B cell (primary cell): ENCODE data around the gene DIS3. TPM values are rescaled to one million over a fixed set of nuclear protein-coding genes. Genes with fewer than 3 reads are reported as not detected.

ENCODE experiments used
- ATAC-seq: fragments of 200-7000 bp; cut with Tn5 transposase; one replicate; pipeline ENCODE4 v1.10.0; 2021; ENCODE audit warnings: low read depth, mild to moderate bottlenecking, moderate number of reproducible peaks, moderate library complexity
- CTCF ChIA-PET: fragments of 350-600 bp; sonication (Branson Sonifier 250); formaldehyde crosslinking; loops from one replicate; lab custom pipeline; 2021; ENCODE audit warnings: antibody characterized with exemption, inconsistent platforms; lab: Charles Lee
- POLR2A ChIA-PET: fragments of 350-600 bp; sonication (Branson Sonifier 250); formaldehyde crosslinking; loops from one replicate; lab custom pipeline; 2021; ENCODE audit warnings: antibody characterized with exemption; lab: Charles Lee
- DNase-seq: peaks from one replicate; pipeline ENCODE4 v3.0.0; 2013
- H2AFZ ChIP-seq: 2 replicates; pipeline ENCODE4 v1.6.1; 2012; ENCODE audit warnings: mild to moderate bottlenecking, low read depth, low read length; ENCODE audit not compliant: insufficient read depth, poor library complexity, severe bottlenecking
- H3K27ac ChIP-seq, 2 donors: 1 replicate in 1 of 2; 2 replicates in 1 of 2; pipeline ENCODE4 v1.5.1; 2012 to 2013; ENCODE audit warnings: low read length in 2 of 2, mild to moderate bottlenecking in 2 of 2, moderate library complexity in 1 of 2
- H3K27me3 ChIP-seq, 4 experiments: fragments of 200-600 bp in 1 of 4; sonication (generic) in 1 of 4; replicated peaks in 1 of 4; 1 replicate in 2 of 4; 2 replicates in 2 of 4; pipeline versions ENCODE4 v1.6.1 to v1.7.0; 2013 to 2016; ENCODE audit warnings: low read length in 3 of 4, mild to moderate bottlenecking in 2 of 4, mixed read lengths in 1 of 4, moderate library complexity in 1 of 4; ENCODE audit not compliant: insufficient read depth in 4 of 4, control insufficient read depth in 3 of 4; ENCODE audit errors: control extremely low read depth in 1 of 4
- H3K36me3 ChIP-seq, 2 experiments: replicated peaks in 1 of 2; 1 replicate in 1 of 2; 2 replicates in 1 of 2; pipeline versions ENCODE4 v1.6.1 to v1.7.1; 2013; ENCODE audit warnings: low read length in 1 of 2; ENCODE audit not compliant: insufficient read depth in 2 of 2, control insufficient read depth in 1 of 2; ENCODE audit errors: control extremely low read depth in 1 of 2, extremely low read depth in 1 of 2
- H3K4me1 ChIP-seq, 2 donors: fragments of 200-600 bp in 1 of 2; sonication (generic) in 1 of 2; 1 replicate in 1 of 2; 2 replicates in 1 of 2; pipeline versions ENCODE4 v1.5.1 to v1.6.1; 2013 to 2017; ENCODE audit warnings: low read length in 2 of 2; ENCODE audit not compliant: control insufficient read depth in 2 of 2, insufficient read depth in 2 of 2
- H3K4me2 ChIP-seq: replicated peaks from 2 replicates; pipeline ENCODE3; 2012; ENCODE audit warnings: mild to moderate bottlenecking, low read depth, low read length; ENCODE audit not compliant: poor library complexity, severe bottlenecking
- H3K4me3 ChIP-seq, 5 experiments: fragments of 200-600 bp in 1 of 5; sonication (generic) in 1 of 5; 1 replicate in 3 of 5; 2 replicates in 2 of 5; pipeline versions ENCODE4 v1.5.1 to v1.7.0; 2011 to 2016; ENCODE audit warnings: low read length in 4 of 5, mild to moderate bottlenecking in 4 of 5, low read depth in 2 of 5, control low read depth in 1 of 5, moderate library complexity in 1 of 5; ENCODE audit not compliant: insufficient read depth in 1 of 5; ENCODE audit errors: control extremely low read depth in 1 of 5, extremely low read depth in 1 of 5
- H3K79me2 ChIP-seq: fragments of 200-600 bp; sonication (generic); one replicate; pipeline ENCODE4 v1.6.0; 2016; ENCODE audit warnings: low read length; ENCODE audit not compliant: control insufficient read depth, insufficient read depth
- H3K9ac ChIP-seq: fragments of 200-600 bp; sonication (generic); 2 replicates; pipeline ENCODE4 v1.6.1; 2017; ENCODE audit warnings: mild to moderate bottlenecking, low read length, moderate library complexity
- H3K9me3 ChIP-seq, 3 donors: one replicate each; pipeline versions ENCODE4 v1.6.1 to v1.7.1; 2013; ENCODE audit warnings: low read length in 2 of 3; ENCODE audit not compliant: control insufficient read depth in 2 of 3, insufficient read depth in 1 of 3; ENCODE audit errors: control extremely low read depth in 1 of 3
- H4K20me1 ChIP-seq: 2 replicates; pipeline ENCODE4 v1.6.0; 2012; ENCODE audit warnings: mild to moderate bottlenecking, low read length; ENCODE audit not compliant: insufficient read depth, control insufficient read depth, poor library complexity, severe bottlenecking
- H3K27ac Mint-ChIP-seq: one replicate; pipeline ENCODE4 v1.8.0; 2021; ENCODE audit warnings: mixed read lengths
- H3K27me3 Mint-ChIP-seq: one replicate; pipeline ENCODE4 v1.8.0; 2021; ENCODE audit warnings: mixed read lengths
- H3K4me1 Mint-ChIP-seq: one replicate; pipeline ENCODE4 v1.8.0; 2021; ENCODE audit warnings: mixed read lengths
- H3K4me3 Mint-ChIP-seq: one replicate; pipeline ENCODE4 v1.8.0; 2021; ENCODE audit warnings: mixed read lengths
- H3K9me3 Mint-ChIP-seq: one replicate; pipeline ENCODE4 v1.8.0; 2022; ENCODE audit warnings: mixed read lengths; ENCODE audit not compliant: insufficient read depth
- EZH2 ChIP-seq: IDR thresholded peaks from 2 replicates; pipeline ENCODE4 v1.6.1; 2012; ENCODE audit warnings: borderline replicate concordance, low read depth, mild to moderate bottlenecking, moderate library complexity, low read length; ENCODE audit not compliant: insufficient read depth, poor library complexity, severe bottlenecking
- WGBS: methylation state at CpG from one replicate; pipeline ENCODE4 v1.1.5; 2013; ENCODE audit warnings: missing lambda C conversion rate; ENCODE audit not compliant: insufficient coverage; 5-methylcytosine and 5-hydroxymethylcytosine counted together
- intact Hi-C: fragments of 100-400 bp; cut with micrococcal nuclease; formaldehyde crosslinking; loops from one replicate; pipeline ENCODE4 v1.10.0; 2022
- polyA plus RNA-seq: library from polyadenylated mRNA; depleted of rRNA; stranded (reverse); fragments of >200 nt; gene quantifications from 2 replicates; pipeline ENCODE4 v1.2.3, GENCODE V29; 2012
- total RNA-seq, 2 donors: library from RNA; stranded (reverse); fragments of 120-200 nt in 1 of 2; gene quantifications; 1 replicate in 1 of 2; 2 replicates in 1 of 2; pipeline versions ENCODE4 v1.2.3 to v1.2.4, GENCODE V29; 2013 to 2022
- TF ChIP-seq, protein P1 (sequence below): fragments of 200-600 bp; IDR thresholded peaks from one replicate; pipeline ENCODE4 v1.8.0; 2022; ENCODE audit warnings: antibody characterized with exemption, mild to moderate bottlenecking

The DIS3 gene
- total and polyA plus RNA-seq, 2 donors (not counting 1 experiment from before 2014, with no cell fraction given) = 10.4 to 39.8 TPM

DNA sequence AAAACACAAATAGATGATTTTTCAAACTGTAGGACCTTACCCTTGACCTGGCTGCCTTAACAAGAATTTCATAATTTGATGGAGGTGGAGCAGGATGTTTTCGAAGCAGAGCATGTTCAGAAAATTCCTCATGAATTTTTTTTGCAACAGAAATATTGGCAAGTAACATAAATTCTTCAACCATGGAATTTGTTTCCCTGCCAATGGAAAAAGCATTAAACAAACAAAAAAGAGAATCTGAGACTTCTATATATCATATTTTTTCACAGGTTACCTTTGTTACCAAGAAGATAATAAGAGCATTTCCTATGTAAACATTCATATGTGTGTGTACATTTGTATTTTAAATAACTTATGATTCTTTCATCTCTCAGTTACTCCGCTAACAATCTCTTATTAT is 18.3 kb downstream of the DIS3 start:
- no peak for ATAC-seq
- intact Hi-C loops = no loop called here

DNA sequence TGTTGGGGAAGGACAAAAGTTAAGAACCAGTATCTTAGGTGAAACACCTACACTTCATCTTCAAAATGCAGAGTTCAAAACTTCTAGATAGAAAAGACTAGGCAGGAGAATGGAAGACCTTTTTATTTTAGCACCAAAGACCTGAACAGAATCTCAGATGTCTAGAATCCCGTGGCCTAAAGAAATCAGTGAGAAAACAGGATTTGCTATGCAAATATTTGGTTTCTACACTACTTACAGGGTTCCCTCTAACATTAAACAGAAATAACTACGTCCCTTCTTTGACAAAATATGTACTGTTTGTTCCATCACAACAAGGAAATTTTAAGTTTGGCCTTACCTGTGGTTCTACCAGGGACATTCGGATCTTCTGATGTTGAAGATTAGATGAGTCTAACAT is 21.5 kb downstream of the DIS3 start:
- Histone ChIP-seq H2AFZ (no peak overlapping the region), H3K9me3 (no peaks in the 10 kb centered on the region), H3K4me2 (no peak overlapping the region), H3K27ac (peak overlapping the region in 1 of 2 donors; percentile 35), H4K20me1 (peaks cover 17% of the 10 kb centered on the region), H3K9ac (no peak overlapping the region), H3K4me1 (no peaks in the 10 kb centered on the region), H3K4me3 (no peak overlapping the region), H3K27me3 (no peaks in the 10 kb centered on the region), H3K79me2 (peaks cover 2% of the 10 kb centered on the region), H3K36me3 (peaks cover 18 to 86% of the 10 kb centered on the region in 2 experiments)
- ChIA-PET POLR2A (no interaction called here), CTCF (no interaction called here)
- no peak for ATAC-seq
- intact Hi-C loops = no loop called here
- no peak for TF ChIP-seq EZH2
- TF ChIP-seq, protein P1, sequence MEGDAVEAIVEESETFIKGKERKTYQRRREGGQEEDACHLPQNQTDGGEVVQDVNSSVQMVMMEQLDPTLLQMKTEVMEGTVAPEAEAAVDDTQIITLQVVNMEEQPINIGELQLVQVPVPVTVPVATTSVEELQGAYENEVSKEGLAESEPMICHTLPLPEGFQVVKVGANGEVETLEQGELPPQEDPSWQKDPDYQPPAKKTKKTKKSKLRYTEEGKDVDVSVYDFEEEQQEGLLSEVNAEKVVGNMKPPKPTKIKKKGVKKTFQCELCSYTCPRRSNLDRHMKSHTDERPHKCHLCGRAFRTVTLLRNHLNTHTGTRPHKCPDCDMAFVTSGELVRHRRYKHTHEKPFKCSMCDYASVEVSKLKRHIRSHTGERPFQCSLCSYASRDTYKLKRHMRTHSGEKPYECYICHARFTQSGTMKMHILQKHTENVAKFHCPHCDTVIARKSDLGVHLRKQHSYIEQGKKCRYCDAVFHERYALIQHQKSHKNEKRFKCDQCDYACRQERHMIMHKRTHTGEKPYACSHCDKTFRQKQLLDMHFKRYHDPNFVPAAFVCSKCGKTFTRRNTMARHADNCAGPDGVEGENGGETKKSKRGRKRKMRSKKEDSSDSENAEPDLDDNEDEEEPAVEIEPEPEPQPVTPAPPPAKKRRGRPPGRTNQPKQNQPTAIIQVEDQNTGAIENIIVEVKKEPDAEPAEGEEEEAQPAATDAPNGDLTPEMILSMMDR = no peak
- WGBS = 20% methylated on average over 1 of the region's 3 CpGs
- H3K27ac Mint-ChIP-seq = peak overlapping the region; percentile 21
- no peak for DNase-seq
- no peaks in the 10 kb centered on the region for H3K9me3 Mint-ChIP-seq
- peaks cover 5% of the 10 kb centered on the region for H3K4me1 Mint-ChIP-seq
- H3K27me3 Mint-ChIP-seq = no peaks in the 10 kb centered on the region
- H3K4me3 Mint-ChIP-seq = no peak overlapping the region

More for the DNA sequence above, 18.3 kb downstream of the DIS3 start:
- H3K9me3 ChIP-seq = no peaks in the 10 kb centered on the region
- H3K27ac Mint-ChIP-seq = no peak overlapping the region
- no peak for DNase-seq
- peaks cover 29 to 96% of the 10 kb centered on the region in 2 experiments for H3K36me3 ChIP-seq
- no peak overlapping the region for H3K9ac ChIP-seq
- peaks cover 6% of the 10 kb centered on the region for H4K20me1 ChIP-seq
- CTCF ChIA-PET = no interaction called here
- peaks cover 3% of the 10 kb centered on the region for H3K79me2 ChIP-seq
- no peaks in the 10 kb centered on the region for H3K9me3 Mint-ChIP-seq
- 100% methylated on average over 1 of the region's 2 CpGs for WGBS
- H3K27me3 ChIP-seq = no peaks in the 10 kb centered on the region
- H3K27ac ChIP-seq = no peak overlapping the region
- TF ChIP-seq EZH2 = no peak
- TF ChIP-seq, protein P1 = no peak
- H3K4me1 Mint-ChIP-seq = peaks cover 5% of the 10 kb centered on the region
- no peak overlapping the region for H3K4me2 ChIP-seq
- no peaks in the 10 kb centered on the region for H3K27me3 Mint-ChIP-seq
- no peaks in the 10 kb centered on the region for H3K4me1 ChIP-seq
- POLR2A ChIA-PET = no interaction called here
- H3K4me3 ChIP-seq = no peak overlapping the region
- no peak overlapping the region for H3K4me3 Mint-ChIP-seq
- no peak overlapping the region for H2AFZ ChIP-seq
